ENCODE measurements around the gene AHCYL2. TPM values are rescaled to one million over a fixed set of nuclear protein-coding genes. Genes with fewer than 3 reads are reported as not detected.

AHCYL2 gene
- total RNA-seq, result 13.0 TPM
- polyA plus RNA-seq (ENCODE audit: insufficient read depth in 1 of 8, insufficient read length in 8 of 8, low replicate concordance in 1 of 8), result 10 to 100 TPM; 11.9 to 16.7 (median 12.5) TPM
- long read RNA-seq, donor 1, full-length matches to known transcripts, result 1 of 1 reads
- long read RNA-seq, donor 1, partial matches to known transcripts, result 0 of 1 reads
- long read RNA-seq, donor 1, other reads (novel, unspliced or antisense), result 0 of 1 reads
- long read RNA-seq, donor 2, result 0 reads
- long read RNA-seq, donor 3, full-length matches to known transcripts, result 2 of 2 reads
- long read RNA-seq, donor 3, partial matches to known transcripts, result 0 of 2 reads
- long read RNA-seq, donor 3, other reads (novel, unspliced or antisense), result 0 of 2 reads
- long read RNA-seq, donor 4, full-length matches to known transcripts, result 4 of 4 reads
- long read RNA-seq, donor 4, partial matches to known transcripts, result 0 of 4 reads
- long read RNA-seq, donor 4, other reads (novel, unspliced or antisense), result 0 of 4 reads
- long read RNA-seq, donor 5, full-length matches to known transcripts, result 2 of 96 reads
- long read RNA-seq, donor 5, partial matches to known transcripts, result 94 of 96 reads
- long read RNA-seq, donor 5, other reads (novel, unspliced or antisense), result 0 of 96 reads
- long read RNA-seq, donor 6, full-length matches to known transcripts, result 1 of 1 reads
- long read RNA-seq, donor 6, partial matches to known transcripts, result 0 of 1 reads
- long read RNA-seq, donor 6, other reads (novel, unspliced or antisense), result 0 of 1 reads
- long read RNA-seq, donor 7, full-length matches to known transcripts, result 2 of 2 reads
- long read RNA-seq, donor 7, partial matches to known transcripts, result 0 of 2 reads
- long read RNA-seq, donor 7, other reads (novel, unspliced or antisense), result 0 of 2 reads
- long read RNA-seq, donor 8, full-length matches to known transcripts, result 1 of 63 reads
- long read RNA-seq, donor 8, partial matches to known transcripts, result 62 of 63 reads
- long read RNA-seq, donor 8, other reads (novel, unspliced or antisense), result 0 of 63 reads
- long read RNA-seq, donor 9, result 0 reads
- long read RNA-seq, donor 10, full-length matches to known transcripts, result 4 of 4 reads
- long read RNA-seq, donor 10, partial matches to known transcripts, result 0 of 4 reads
- long read RNA-seq, donor 10, other reads (novel, unspliced or antisense), result 0 of 4 reads
- long read RNA-seq, donor 11, full-length matches to known transcripts, result 1 of 1 reads
- long read RNA-seq, donor 11, partial matches to known transcripts, result 0 of 1 reads
- long read RNA-seq, donor 11, other reads (novel, unspliced or antisense), result 0 of 1 reads

GRCh38 chr7:129224251-129225205 lies at the start of gene AHCYL2:
TSS of gene AHCYL2 (plus strand) at chr7:129225030.
- peak; percentile 99 for DNase-seq
- no peaks in the 10 kb centered on the region for H3K36me3 ChIP-seq (ENCODE audit: control insufficient read depth, insufficient read depth, low read length)
- peak within 1 kb of the TSS; percentile 62 for H3K4me3 ChIP-seq (ENCODE audit: low read length)
- no peaks in the 10 kb centered on the region for H3K9me3 ChIP-seq (replicated peaks; ENCODE audit: control insufficient read depth, low read depth, low read length)
- H3K27me3 ChIP-seq (ENCODE audit: control insufficient read depth, insufficient read depth, low read length), result no peaks in the 10 kb centered on the region
- peak within 1 kb of the TSS; percentile 96 for H3K27ac ChIP-seq (ENCODE audit: low read length)
- under 1% methylated on average over 54 of the region's 63 CpGs for WGBS (ENCODE audit: insufficient coverage)
- H3K4me1 ChIP-seq (ENCODE audit: control insufficient read depth, insufficient read depth, low read length), result peaks cover 4% of the 10 kb centered on the region

- H3K9me3 ChIP-seq (replicated peaks; ENCODE audit: control insufficient read depth, low read depth, low read length), result peaks cover 2% of the 10 kb centered on the region
- peaks cover 2% of the 10 kb centered on the region for H3K27me3 ChIP-seq (ENCODE audit: control insufficient read depth, insufficient read depth, low read length)
- no peaks in the 10 kb centered on the region for H3K4me1 ChIP-seq (ENCODE audit: control insufficient read depth, insufficient read depth, low read length)
- H3K36me3 ChIP-seq (ENCODE audit: control insufficient read depth, insufficient read depth, low read length), result no peaks in the 10 kb centered on the region
- peak; percentile 37 for DNase-seq
- no peak overlapping the region for H3K4me3 ChIP-seq (ENCODE audit: low read length)
- H3K27ac ChIP-seq (ENCODE audit: low read length), result no peak overlapping the region
- WGBS (ENCODE audit: insufficient coverage), result 25% methylated on average over 2 of the region's 11 CpGs
Measured at GRCh38 chr7:129176916-129177710, 47.7 kb upstream of the AHCYL2 start.

- no peak overlapping the region for H3K4me3 ChIP-seq (ENCODE audit: low read length)
- DNase-seq, result peak; percentile 21
- no CpG with 5 or more reads among the region's 6 CpGs for WGBS (ENCODE audit: insufficient coverage)
- H3K27ac ChIP-seq (ENCODE audit: low read length), result peak overlapping the region; percentile 13
- peaks cover 2% of the 10 kb centered on the region for H3K27me3 ChIP-seq (ENCODE audit: control insufficient read depth, insufficient read depth, low read length)
- H3K36me3 ChIP-seq (ENCODE audit: control insufficient read depth, insufficient read depth, low read length), result no peaks in the 10 kb centered on the region
- peaks cover 18% of the 10 kb centered on the region for H3K4me1 ChIP-seq (ENCODE audit: control insufficient read depth, insufficient read depth, low read length)
- H3K9me3 ChIP-seq (replicated peaks; ENCODE audit: control insufficient read depth, low read depth, low read length), result no peaks in the 10 kb centered on the region
Measured at GRCh38 chr7:129184981-129185670, 39.7 kb upstream of the AHCYL2 start.

- peaks cover 28% of the 10 kb centered on the region for H3K4me1 ChIP-seq (ENCODE audit: control insufficient read depth, insufficient read depth, low read length)
- WGBS (ENCODE audit: insufficient coverage), result 100% methylated on average over 1 of the region's 6 CpGs
- H3K27me3 ChIP-seq (ENCODE audit: control insufficient read depth, insufficient read depth, low read length), result peaks cover 2% of the 10 kb centered on the region
- H3K4me3 ChIP-seq (ENCODE audit: low read length), result no peak overlapping the region
- no peaks in the 10 kb centered on the region for H3K9me3 ChIP-seq (replicated peaks; ENCODE audit: control insufficient read depth, low read depth, low read length)
- peaks cover 2% of the 10 kb centered on the region for H3K36me3 ChIP-seq (ENCODE audit: control insufficient read depth, insufficient read depth, low read length)
- no peak overlapping the region for H3K27ac ChIP-seq (ENCODE audit: low read length)
- DNase-seq, result no peak
Measured at GRCh38 chr7:129186749-129187260, 38.0 kb upstream of the AHCYL2 start.

GRCh38 chr7:129187681-129188371 lies 37.0 kb upstream of the AHCYL2 start:
- H3K4me1 ChIP-seq (ENCODE audit: control insufficient read depth, insufficient read depth, low read length), result peaks cover 30% of the 10 kb centered on the region
- peak overlapping the region; percentile 80 for H3K4me3 ChIP-seq (ENCODE audit: low read length)
- 10% methylated on average over 12 of the region's 14 CpGs for WGBS (ENCODE audit: insufficient coverage)
- H3K27ac ChIP-seq (ENCODE audit: low read length), result peak overlapping the region; percentile 83
- peaks cover 4% of the 10 kb centered on the region for H3K36me3 ChIP-seq (ENCODE audit: control insufficient read depth, insufficient read depth, low read length)
- H3K9me3 ChIP-seq (replicated peaks; ENCODE audit: control insufficient read depth, low read depth, low read length), result no peaks in the 10 kb centered on the region
- DNase-seq, result no peak
- H3K27me3 ChIP-seq (ENCODE audit: control insufficient read depth, insufficient read depth, low read length), result peaks cover 2% of the 10 kb centered on the region

GRCh38 chr7:129188372-129188891 lies 36.4 kb upstream of the AHCYL2 start, which contains the start of gene SMO:
TSS of gene SMO (plus strand) at chr7:129188633. CDS start at chr7:129189152, 519 bp downstream.
- Histone ChIP-seq H3K9me3 (replicated peaks; ENCODE audit: control insufficient read depth, low read depth, low read length) (no peaks in the 10 kb centered on the region), H3K4me3 (ENCODE audit: low read length) (peak within 1 kb of the TSS; percentile 80), H3K36me3 (ENCODE audit: control insufficient read depth, insufficient read depth, low read length) (peaks cover 4% of the 10 kb centered on the region), H3K4me1 (ENCODE audit: control insufficient read depth, insufficient read depth, low read length) (peaks cover 32% of the 10 kb centered on the region), H3K27me3 (ENCODE audit: control insufficient read depth, insufficient read depth, low read length) (peaks cover 2% of the 10 kb centered on the region), H3K27ac (ENCODE audit: low read length) (peak within 1 kb of the TSS; percentile 83)
- under 1% methylated on average over 41 of the region's 48 CpGs for WGBS (ENCODE audit: insufficient coverage)
- peak; percentile 95 for DNase-seq

- under 1% methylated on average over 82 of the region's 83 CpGs for WGBS (ENCODE audit: insufficient coverage)
- peaks cover 4% of the 10 kb centered on the region for H3K36me3 ChIP-seq (ENCODE audit: control insufficient read depth, insufficient read depth, low read length)
- H3K9me3 ChIP-seq (replicated peaks; ENCODE audit: control insufficient read depth, low read depth, low read length), result no peaks in the 10 kb centered on the region
- H3K27ac ChIP-seq (ENCODE audit: low read length), result peak overlapping the region; percentile 62
- peaks cover 2% of the 10 kb centered on the region for H3K27me3 ChIP-seq (ENCODE audit: control insufficient read depth, insufficient read depth, low read length)
- H3K4me3 ChIP-seq (ENCODE audit: low read length), result peak overlapping the region; percentile 80
- DNase-seq, result peak; percentile 50
- peaks cover 32% of the 10 kb centered on the region for H3K4me1 ChIP-seq (ENCODE audit: control insufficient read depth, insufficient read depth, low read length)
Measured at GRCh38 chr7:129188892-129189660, 35.8 kb upstream of the AHCYL2 start.

Data from muscle of leg (tissue), 16 donors.